Lower leg skin (tissue), 4 donors: ENCODE data around the gene ALKBH3. TPM values are rescaled to one million over a fixed set of nuclear protein-coding genes. Genes with fewer than 3 reads are reported as not detected.

ENCODE experiments used
- DNase-seq, 2 donors: peaks; one replicate each; pipeline ENCODE4 v3.0.0-alpha.2; 2019; ENCODE audit warnings: low spot score in 2 of 2
- H3K4me3 ChIP-seq: fragments of 200-600 bp; sonication (generic); 2 replicates; pipeline ENCODE4 v1.5.1; 2017; ENCODE audit warnings: mild to moderate bottlenecking, low read depth; ENCODE audit not compliant: poor library complexity, severe bottlenecking
- POLR2A ChIP-seq, 2 donors: fragments of 450-650 bp; IDR thresholded peaks; one replicate each; pipeline ENCODE4 v1.6.1; 2016 to 2017; ENCODE audit warnings: antibody characterized with exemption in 2 of 2, mild to moderate bottlenecking in 1 of 2, moderate library complexity in 1 of 2
- WGBS, 2 donors: methylation state at CpG; one replicate each; pipeline ENCODE4 v1.1.5; 2018; 5-methylcytosine and 5-hydroxymethylcytosine counted together
- intact Hi-C: fragments of 100-400 bp; cut with DNase I; formaldehyde crosslinking; loops from one replicate; pipeline ENCODE4 v1.15.0; 2023; ENCODE audit warnings: low total_unique reads
- total RNA-seq, 4 donors: library from RNA; depleted of rRNA; stranded (reverse); fragments of >200 nt; gene quantifications; one replicate each; pipeline ENCODE4 v1.1.0, GENCODE V29; 2016
- TF ChIP-seq, protein P1 (sequence below), 3 donors: fragments of 450-650 bp; IDR thresholded peaks; one replicate each; pipeline ENCODE4 v1.5.1; 2016; ENCODE audit warnings: antibody characterized with exemption in 3 of 3, mild to moderate bottlenecking in 3 of 3, moderate library complexity in 2 of 3

The ALKBH3 gene
- total RNA-seq, 4 donors from 2014 or later = 34.0 to 43.9 (median 39.8) TPM

DNA sequence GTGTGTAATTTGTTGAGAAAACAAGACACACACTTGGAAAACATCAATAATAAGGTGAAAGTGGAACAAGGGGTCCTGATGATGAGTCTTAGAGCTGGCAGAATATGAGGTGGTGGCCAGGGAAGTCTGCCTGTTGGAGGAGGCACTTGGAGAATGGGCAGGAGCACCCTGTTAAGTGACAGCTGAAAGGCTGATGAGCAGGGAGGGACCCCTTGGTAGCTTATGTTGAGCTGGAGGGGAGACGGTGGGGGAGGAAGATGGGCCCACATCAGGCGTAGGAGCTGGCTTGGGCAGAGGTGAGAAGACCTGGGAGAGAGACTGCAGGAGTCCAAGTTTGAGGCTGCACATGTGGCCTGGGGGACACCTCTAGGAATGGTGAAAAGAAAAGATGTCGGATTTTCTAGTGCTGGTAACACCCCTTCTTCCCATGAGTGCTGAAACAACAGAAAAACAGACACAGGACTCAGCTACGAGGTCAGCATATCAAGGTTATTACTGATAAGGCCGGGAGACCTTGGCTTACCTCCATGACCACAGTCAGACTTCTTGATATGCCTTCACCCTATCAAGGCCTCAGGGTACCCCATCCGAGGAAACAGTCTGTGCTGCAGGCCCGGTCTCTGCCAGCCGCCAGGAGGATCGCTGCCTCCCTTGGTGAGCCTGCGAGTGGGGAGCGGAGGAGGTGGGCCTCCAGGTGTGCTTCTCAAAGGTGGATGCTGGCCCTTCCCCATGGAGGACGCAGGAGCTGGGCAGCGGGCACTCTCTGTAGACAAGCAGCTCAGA, 47.5 kb downstream of the ALKBH3 start:
- TF ChIP-seq POLR2A (IDR thresholded peaks at IDR 0.05) = no peak
- TF ChIP-seq, protein P1, sequence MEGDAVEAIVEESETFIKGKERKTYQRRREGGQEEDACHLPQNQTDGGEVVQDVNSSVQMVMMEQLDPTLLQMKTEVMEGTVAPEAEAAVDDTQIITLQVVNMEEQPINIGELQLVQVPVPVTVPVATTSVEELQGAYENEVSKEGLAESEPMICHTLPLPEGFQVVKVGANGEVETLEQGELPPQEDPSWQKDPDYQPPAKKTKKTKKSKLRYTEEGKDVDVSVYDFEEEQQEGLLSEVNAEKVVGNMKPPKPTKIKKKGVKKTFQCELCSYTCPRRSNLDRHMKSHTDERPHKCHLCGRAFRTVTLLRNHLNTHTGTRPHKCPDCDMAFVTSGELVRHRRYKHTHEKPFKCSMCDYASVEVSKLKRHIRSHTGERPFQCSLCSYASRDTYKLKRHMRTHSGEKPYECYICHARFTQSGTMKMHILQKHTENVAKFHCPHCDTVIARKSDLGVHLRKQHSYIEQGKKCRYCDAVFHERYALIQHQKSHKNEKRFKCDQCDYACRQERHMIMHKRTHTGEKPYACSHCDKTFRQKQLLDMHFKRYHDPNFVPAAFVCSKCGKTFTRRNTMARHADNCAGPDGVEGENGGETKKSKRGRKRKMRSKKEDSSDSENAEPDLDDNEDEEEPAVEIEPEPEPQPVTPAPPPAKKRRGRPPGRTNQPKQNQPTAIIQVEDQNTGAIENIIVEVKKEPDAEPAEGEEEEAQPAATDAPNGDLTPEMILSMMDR (IDR thresholded peaks at IDR 0.05) = no peak
- intact Hi-C loops = no loop called here
- H3K4me3 ChIP-seq = no peak overlapping the region
- WGBS, 2 donors = 89 to 91% methylated on average over 13 of the region's 13 CpGs
- DNase-seq = peak in 1 of 2 donors; percentile 74

DNA sequence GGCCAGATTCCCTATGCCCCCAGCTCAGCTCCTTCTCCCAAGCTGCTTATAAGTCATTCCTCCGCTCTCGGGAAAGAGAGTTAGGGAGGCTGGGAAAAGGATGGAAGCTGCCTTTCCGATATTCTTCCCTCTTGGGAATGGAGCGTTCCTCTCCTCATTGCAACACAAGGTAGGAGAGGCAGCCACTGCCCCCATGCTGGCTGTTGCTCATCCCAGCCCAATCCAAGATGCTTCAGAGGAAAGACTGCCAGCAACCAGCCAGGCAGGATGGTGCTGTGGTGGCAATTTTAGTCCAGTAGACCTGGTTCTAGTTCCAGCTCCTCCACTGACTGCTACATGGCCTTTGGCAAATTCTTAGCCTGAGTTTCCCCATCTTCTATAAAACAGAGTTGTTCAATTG, 48.1 kb downstream of the ALKBH3 start:
- TF ChIP-seq, protein P1 (IDR thresholded peaks at IDR 0.05) = no peak
- TF ChIP-seq POLR2A (IDR thresholded peaks at IDR 0.05) = no peak
- intact Hi-C loops = no loop called here
- 90 to 91% methylated on average over 4 of the region's 4 CpGs for WGBS, 2 donors
- DNase-seq = no peak
- H3K4me3 ChIP-seq = no peak overlapping the region

DNA sequence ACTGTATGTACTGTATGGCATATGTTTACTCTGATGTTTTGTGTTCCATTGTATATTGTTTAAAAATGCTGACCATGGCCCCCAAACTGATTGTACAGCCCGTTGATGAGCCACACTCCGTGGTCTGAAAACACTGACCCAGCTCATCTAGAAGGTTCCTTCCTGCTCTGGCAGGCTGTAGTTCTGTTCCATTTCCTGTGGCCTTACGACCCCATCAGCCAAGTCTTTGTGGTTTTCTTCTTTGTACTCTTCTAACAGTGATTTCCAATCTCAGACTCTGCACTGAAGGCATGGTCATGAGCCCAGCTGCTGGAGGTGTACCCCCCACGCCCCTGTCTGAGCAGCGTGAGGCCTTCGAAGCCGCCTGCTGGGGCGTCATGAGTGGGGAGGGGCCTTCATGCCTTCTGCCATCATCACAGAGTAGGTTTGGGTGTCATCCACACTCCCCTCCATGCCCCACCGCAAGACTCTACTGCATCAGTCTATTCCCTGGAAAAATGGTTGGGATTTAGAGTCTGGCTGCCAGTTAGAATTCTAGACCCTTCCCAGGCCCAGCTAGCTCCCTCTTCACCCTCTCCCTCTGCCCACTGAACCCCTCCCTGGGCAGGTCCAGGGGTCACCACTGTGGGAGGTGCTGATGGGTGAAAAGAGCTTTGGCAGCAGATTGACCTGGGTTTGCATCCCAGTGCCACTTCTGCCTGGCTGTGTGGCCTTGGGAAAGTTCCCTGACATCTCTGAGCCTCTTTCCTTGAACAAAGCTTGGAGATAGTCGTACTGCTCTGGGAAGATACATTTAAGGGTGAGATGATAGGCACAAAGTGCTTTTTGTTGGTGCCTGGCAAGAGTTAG, 50.5 kb downstream of the ALKBH3 start:
- 63 to 69% methylated on average over 10 of the region's 10 CpGs for WGBS, 2 donors
- DNase-seq = peak in 1 of 2 donors; percentile 59
- intact Hi-C loops = no loop called here
- H3K4me3 ChIP-seq = no peak overlapping the region
- TF ChIP-seq, protein P1 (IDR thresholded peaks at IDR 0.05) = no peak
- no peak for TF ChIP-seq POLR2A (IDR thresholded peaks at IDR 0.05)

DNA sequence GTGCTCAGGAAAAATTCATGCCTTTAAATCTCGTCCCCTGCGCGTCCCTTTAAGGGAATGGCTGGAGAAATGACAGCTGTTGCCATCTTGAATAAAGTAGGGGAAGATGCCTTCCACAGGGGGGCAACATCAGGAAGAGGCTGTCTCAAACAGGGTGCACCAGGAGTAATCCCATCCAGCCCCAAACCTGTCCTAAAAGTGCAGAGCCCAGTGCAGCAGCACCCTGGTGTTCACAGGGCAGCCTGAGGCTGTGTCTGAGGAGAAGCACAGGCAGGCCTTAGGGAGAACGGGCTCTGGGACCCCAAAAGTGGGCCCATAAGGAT, 51.0 kb downstream of the ALKBH3 start:
- 78 to 83% methylated on average over 4 of the region's 4 CpGs for WGBS, 2 donors
- DNase-seq = peak in 1 of 2 donors; percentile 31
- TF ChIP-seq, protein P1 (IDR thresholded peaks at IDR 0.05) = no peak
- no peak for TF ChIP-seq POLR2A (IDR thresholded peaks at IDR 0.05)

DNA sequence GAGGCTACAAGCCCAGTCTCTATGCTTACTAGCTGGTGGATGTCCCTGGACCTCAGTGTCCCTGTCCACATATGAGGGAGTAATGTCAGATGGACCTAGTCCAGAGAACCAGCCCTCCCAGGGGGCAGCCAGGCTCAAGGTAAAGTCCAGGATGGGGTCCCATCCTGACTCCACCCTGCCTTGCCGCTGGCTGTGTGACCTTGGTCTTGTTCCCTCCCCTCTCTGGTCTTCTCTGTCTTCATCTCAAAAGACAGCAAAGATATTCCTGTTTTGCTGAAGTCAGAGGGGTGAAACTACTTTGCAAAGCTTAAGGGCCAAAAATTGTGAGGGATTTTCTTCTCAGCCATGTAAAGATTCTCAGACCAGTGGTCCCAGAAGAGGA, 52.6 kb downstream of the ALKBH3 start:
- intact Hi-C loops = no loop called here
- WGBS, 2 donors = 85 to 86% methylated on average over 1 of the region's 1 CpG
- no peak for TF ChIP-seq POLR2A (IDR thresholded peaks at IDR 0.05)
- TF ChIP-seq, protein P1 (IDR thresholded peaks at IDR 0.05) = no peak
- no peak overlapping the region for H3K4me3 ChIP-seq
- peak in 1 of 2 donors; percentile 58 for DNase-seq

More for the DNA sequence above, 51.0 kb downstream of the ALKBH3 start:
- intact Hi-C loops = no loop called here
- H3K4me3 ChIP-seq = no peak overlapping the region
